Lower leg skin (tissue), 3 donors: Measurements from ENCODE around the gene SRPK3.

Source experiments
- CTCF ChIP-seq, 3 donors: fragments of 450-650 bp; IDR thresholded peaks; one replicate each; pipeline ENCODE4 v1.5.1; 2016; ENCODE audit warnings: antibody characterized with exemption in 3 of 3, mild to moderate bottlenecking in 3 of 3, moderate library complexity in 2 of 3
- POLR2A ChIP-seq, 2 donors: fragments of 450-650 bp; IDR thresholded peaks; one replicate each; pipeline ENCODE4 v1.6.1; 2016 to 2017; ENCODE audit warnings: antibody characterized with exemption in 2 of 2, mild to moderate bottlenecking in 1 of 2, moderate library complexity in 1 of 2

GRCh38 chrX:153779891-153780677 is 757 bp upstream of the SRPK3 start:
- TF ChIP-seq CTCF (IDR thresholded peaks at IDR 0.05) (no peak), POLR2A (IDR thresholded peaks at IDR 0.05) (no peak)
